Measurements from ENCODE around the gene OSMR. TPM values are rescaled to one million over a fixed set of nuclear protein-coding genes. Genes with fewer than 3 reads are reported as not detected.

OSMR gene
- total RNA-seq (12.8 and 19.7 TPM in 2 replicates), polyA plus RNA-seq (6.1 TPM in 2 replicates), polyA minus RNA-seq (9.8 and 10.5 TPM in 2 replicates), Bru-seq, nascent RNA (percentile 62 among the genes with signal in this experiment), BruChase-seq, experiment 1, labeled RNA remaining after a 6-hour chase (percentile 55 among the genes with signal in this experiment), BruChase-seq, experiment 2, labeled RNA remaining after a 2-hour chase (percentile 47 among the genes with signal in this experiment)
- polyA plus RNA-seq (2011; cell fraction: cytosol; rRNA removed): 4.4 and 5.2 TPM in 2 replicates
- 7.7 and 9.9 TPM in 2 replicates for polyA plus RNA-seq (2011; cell fraction: nucleus; rRNA removed)
- polyA plus RNA-seq (2012): 3.6 and 3.8 TPM in 2 replicates
- polyA minus RNA-seq (2011; cell fraction: cytosol; rRNA and poly(A)+ RNA removed): 14.6 TPM
- 15.5 and 16.8 TPM in 2 replicates for polyA minus RNA-seq (2011; cell fraction: nucleus; rRNA and poly(A)+ RNA removed)
- long read RNA-seq, partial matches to known transcripts: 7 of 10 reads
- long read RNA-seq, other reads (novel, unspliced or antisense): 3 of 10 reads

DNA sequence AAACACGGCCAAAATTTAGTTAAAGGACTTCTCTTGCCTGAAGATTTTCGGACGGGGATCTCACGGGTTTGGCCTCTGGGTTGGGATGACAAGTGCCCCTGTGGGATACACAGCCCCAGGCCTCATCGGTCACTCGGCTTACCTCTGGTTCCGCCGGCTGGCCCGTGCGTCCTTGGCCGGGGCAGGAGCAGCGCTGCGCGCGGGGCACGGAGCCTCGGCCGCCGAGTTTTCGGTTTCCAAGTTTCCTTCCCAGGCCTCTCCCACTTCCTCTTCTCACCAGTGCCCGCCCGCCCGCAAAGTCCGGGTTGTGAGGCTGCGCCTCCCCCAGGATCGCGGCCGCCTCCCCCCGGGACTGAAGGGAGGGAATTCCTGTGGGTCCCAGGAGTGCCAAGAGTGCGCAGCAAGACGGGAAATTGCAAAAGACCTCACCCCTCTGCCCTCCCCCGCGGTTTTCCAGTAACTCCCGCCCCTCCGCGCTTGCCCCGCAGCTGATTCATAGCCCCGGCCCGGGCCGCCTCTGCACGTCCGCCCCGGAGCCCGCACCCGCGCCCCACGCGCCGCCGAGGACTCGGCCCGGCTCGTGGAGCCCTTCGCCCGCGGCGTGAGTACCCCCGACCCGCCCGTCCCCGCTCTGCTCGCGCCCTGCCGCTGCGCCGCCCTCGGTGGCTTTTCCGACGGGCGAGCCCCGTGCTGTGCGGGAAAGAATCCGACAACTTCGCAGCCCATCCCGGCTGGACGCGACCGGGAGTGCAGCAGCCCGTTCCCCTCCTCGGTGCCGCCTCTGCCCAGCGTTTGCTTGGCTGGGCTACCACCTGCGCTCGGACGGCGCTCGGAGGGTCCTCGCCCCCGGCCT, at the start of gene OSMR:
TSS of gene OSMR (plus strand) at position 487 of the 853 bp plus-strand sequence. CDS start 23,033 bp downstream, outside the sequence.
- Histone ChIP-seq H4K20me1 (replicated peaks; ENCODE audit: control insufficient read depth, extremely low read depth, insufficient read depth, low read length) (no peaks in the 10 kb centered on the region), H3K9ac (replicated peaks; ENCODE audit: extremely low read depth, insufficient read depth, low read length) (peak within 1 kb of the TSS; percentile 87), H3K27me3 (ENCODE audit: control insufficient read depth in 2 of 2, insufficient read depth in 2 of 2, low read length in 2 of 2) (peaks cover 3 to 6% of the 10 kb centered on the region in 2 experiments), H3K36me3 (ENCODE audit: control insufficient read depth in 2 of 2, extremely low read depth in 1 of 2, insufficient read depth in 2 of 2, low read length in 2 of 2) (no peaks in the 10 kb centered on the region), H2AFZ (ENCODE audit: low read depth, low read length) (peak within 1 kb of the TSS; percentile 99), H3K9me1 (replicated peaks; ENCODE audit: control insufficient read depth, extremely low read depth, insufficient read depth, low read length) (no peaks in the 10 kb centered on the region), H3K4me1 (ENCODE audit: control insufficient read depth, extremely low read depth, insufficient read depth, low read length) (peaks cover 7% of the 10 kb centered on the region), H3K4me3 (replicated peaks in 1 of 3; ENCODE audit: insufficient read depth in 1 of 3, low read depth in 1 of 3, low read length in 3 of 3) (peak within 1 kb of the TSS; percentile 77 to 86 (median 85)), H3K79me2 (ENCODE audit: control insufficient read depth, insufficient read depth, low read length) (no peaks in the 10 kb centered on the region), H3K4me2 (ENCODE audit: insufficient read depth, low read length) (peak within 1 kb of the TSS; percentile 85), H3K9me3 (replicated peaks; ENCODE audit: control insufficient read depth, insufficient read depth, low read length) (no peaks in the 10 kb centered on the region), H3K27ac (ENCODE audit: insufficient read depth, low read depth, low read length) (peak within 1 kb of the TSS; percentile 83)
- FAIRE-seq: peak; percentile 82
- peak; percentile 94 for DNase-seq (ENCODE audit: low read depth, low spot score)
- BruUV-seq (replicated peaks): no TSS peak
- dilution Hi-C loops (cut with MboI; ENCODE audit: extremely low pct_ligation_motif_present, low sequenced_read_pairs) (no loop called here), intact Hi-C loops (cut with micrococcal nuclease) (loop anchor here (1.0 to 10.0 kb wide), 3 partner anchors 27 to 439 kb away; no protein-coding TSS in a partner anchor)
- no peak for TF ChIP-seq MYC (IDR thresholded peaks at IDR 0.05; ENCODE audit: low read depth, low read length)
- no peak for TF ChIP-seq JUN (IDR thresholded peaks at IDR 0.05; ENCODE audit: borderline replicate concordance, insufficient read depth, insufficient read length, low read depth)
- peak; percentile 47 for TF ChIP-seq POLR2AphosphoS5 (IDR thresholded peaks at IDR 0.05; ENCODE audit: insufficient read depth, low read depth, low read length)
- TF ChIP-seq, protein P1, sequence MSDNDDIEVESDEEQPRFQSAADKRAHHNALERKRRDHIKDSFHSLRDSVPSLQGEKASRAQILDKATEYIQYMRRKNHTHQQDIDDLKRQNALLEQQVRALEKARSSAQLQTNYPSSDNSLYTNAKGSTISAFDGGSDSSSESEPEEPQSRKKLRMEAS (IDR thresholded peaks at IDR 0.05; ENCODE audit: insufficient read depth, insufficient read length): no peak
- TF ChIP-seq EZH2 (IDR thresholded peaks at IDR 0.05; ENCODE audit: borderline replicate concordance, low read depth, low read length, severe bottlenecking): no peak
- TF ChIP-seq FOS (IDR thresholded peaks at IDR 0.05; ENCODE audit: borderline replicate concordance, insufficient read depth, low read length): peak; percentile 52
- peak; percentile 76 for TF ChIP-seq POLR2A (IDR thresholded peaks at IDR 0.05; ENCODE audit: low read depth, low read length)
- no peak for TF ChIP-seq GATA2 (IDR thresholded peaks at IDR 0.05; ENCODE audit: insufficient read depth, insufficient read length, low read depth, low read length)
- CTCF ChIA-PET: interaction anchor here (1.4 to 3.3 kb wide), 3 partner anchors 13 to 26 kb away, joined by 5 to 13 read pairs (median 11); no protein-coding TSS in a partner anchor
- POLR2A ChIA-PET: no interaction called here
